HPDE6-E6E7 (cell line): ENCODE data around the gene GJC1.
"Not testable (repeated sequence)": the region's sequence is repeated elsewhere in the genome, so short reads cannot be mapped to it uniquely, and the experiment has no call there.

ENCODE experiments used
- DNase-seq: peaks from one replicate; pipeline ENCODE4 v3.0.0; 2011; ENCODE audit warnings: missing footprints; ENCODE audit errors: extremely low spot score

The GJC1 gene

DNA sequence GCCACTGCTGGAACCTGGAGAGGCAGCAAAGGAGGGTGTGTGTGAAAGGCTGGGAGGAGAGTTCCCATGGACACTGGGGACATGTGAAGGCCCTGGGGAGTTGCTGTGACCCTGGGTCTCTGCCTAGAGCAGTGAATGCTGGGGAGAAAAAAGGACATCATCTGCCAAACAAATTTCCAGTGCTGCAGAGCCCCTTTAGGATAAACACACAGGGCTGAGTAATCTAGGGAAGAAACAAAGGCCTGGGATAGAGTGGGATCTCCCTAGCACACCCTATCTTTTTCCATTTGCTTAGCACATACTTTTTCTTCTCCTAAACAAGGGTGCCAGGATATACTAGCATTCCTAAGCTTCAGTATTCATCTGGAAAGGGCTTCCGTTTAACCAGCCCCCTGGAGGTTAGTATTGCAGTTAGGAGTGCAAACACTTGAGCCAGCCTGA, 14.3 kb upstream of the GJC1 start:
- no peak for DNase-seq

DNA sequence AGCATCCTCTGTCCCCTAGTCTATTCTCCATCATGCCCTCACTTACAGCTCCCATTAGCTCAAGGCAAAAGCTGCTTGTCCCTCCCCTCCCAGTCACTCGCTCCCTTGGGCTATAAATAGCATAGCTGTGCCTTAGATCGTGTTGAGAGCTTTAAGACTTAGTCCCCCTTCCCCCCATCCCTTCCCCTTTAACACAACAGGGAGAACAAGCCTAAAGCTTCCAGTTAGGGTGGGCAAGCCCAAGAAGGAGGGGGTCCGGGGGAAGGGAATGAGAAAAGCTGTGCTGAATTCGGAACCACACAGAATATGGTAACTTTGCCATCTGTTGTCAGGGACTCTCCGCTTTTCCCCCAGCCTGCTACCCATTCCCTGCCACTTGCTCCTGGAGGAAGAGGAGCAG, 12.7 kb upstream of the GJC1 start:
- DNase-seq, result no peak

DNA sequence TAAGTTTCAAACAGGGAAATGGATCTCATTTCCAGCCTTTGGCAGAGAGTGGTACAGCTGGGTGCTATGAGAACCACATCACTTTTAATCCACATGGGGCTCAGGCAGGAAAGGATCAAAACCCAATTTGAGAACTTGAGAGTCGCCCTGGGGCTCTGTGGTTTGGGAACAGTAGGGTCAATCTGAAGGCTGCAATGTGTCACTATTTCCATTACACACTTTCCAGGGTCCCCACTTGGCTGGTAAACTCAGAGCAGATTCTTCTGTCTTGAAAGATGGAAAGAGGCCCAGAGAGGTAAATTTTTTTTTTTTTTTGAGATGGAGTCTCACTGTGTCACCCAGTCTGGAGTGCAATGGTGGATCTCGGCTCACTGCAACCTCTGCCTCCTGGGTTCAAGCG, 10.8 kb upstream of the GJC1 start:
- DNase-seq, result no peak

DNA sequence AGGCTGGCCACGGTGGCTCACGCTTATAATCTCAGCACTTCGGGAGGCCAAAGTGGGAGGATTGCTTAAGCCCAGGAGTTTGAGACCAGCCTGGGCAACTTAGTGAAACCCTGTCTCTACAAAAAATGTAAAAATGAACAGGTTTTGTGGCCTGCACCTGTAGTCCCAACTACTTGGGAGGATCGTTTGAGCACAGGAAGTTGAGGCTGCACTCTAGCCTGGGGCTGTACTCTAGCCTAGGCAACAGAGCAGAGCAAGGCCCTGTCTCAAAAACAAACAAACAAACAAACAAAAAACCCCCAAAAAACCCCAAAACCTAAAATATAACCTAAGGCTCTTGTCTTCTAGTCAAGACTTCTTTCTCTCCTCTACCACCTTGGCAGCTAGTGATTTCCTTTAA, 10.2 kb upstream of the GJC1 start:
- no peak for DNase-seq

DNA sequence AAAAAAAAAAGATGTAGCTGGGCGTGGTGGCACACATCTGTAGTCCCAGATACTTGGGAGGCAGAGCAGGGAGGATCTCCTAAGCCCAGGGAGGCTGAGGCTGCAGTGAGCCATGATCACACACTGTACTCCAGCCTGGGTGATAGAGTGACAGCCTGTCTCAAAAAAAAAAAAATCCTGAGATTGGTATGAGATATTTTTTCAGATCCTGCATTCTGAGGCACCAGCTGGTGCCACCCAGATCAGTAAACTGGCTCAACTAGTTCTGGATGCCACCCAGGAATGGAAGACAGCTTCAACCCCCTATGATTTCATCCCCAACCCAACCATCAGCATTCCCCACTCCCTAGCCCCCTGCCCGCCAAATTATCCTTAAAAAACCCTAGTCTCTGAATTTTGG, 7.1 kb upstream of the GJC1 start:
- DNase-seq, result no peak

DNA sequence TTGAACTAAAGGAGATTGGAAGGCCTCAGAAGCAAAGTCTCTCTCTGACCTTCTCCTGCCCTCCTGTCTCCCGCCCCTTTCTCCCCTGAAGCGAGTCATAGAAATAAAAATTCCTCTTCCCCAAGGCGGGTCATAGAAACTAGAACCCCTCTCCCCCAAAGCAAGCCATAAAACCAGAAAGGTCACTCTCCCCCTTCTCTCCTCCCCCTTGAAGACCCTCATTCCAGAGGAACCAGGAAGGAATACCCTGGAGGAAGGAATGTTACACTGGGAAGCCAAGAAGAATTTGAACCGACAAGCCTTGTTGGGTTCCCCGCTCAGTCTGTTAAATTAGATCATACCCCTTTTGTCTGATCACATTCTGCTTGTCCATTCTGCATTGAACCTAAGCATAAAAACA, 2.7 kb upstream of the GJC1 start:
- no peak for DNase-seq

DNA sequence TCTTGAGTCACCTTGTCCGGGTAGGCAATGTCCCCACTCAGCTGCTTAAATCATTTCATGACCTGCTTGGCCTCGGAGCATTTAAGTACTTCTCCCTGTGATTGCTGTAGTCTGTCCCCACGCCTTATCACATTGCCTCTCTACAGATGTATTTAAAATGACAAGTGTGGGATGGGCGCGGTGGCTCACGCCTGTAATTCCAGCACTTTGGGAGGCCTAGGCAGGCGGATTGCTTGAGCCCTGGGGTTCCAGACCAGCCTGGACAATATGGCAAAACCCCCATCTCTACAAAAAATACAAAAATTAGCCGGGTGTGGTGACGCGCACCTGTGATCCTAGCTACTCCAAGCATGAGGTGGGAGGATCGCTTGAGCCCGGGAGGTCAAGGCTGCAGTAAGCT, 1.3 kb upstream of the GJC1 start:
- no peak for DNase-seq

DNA sequence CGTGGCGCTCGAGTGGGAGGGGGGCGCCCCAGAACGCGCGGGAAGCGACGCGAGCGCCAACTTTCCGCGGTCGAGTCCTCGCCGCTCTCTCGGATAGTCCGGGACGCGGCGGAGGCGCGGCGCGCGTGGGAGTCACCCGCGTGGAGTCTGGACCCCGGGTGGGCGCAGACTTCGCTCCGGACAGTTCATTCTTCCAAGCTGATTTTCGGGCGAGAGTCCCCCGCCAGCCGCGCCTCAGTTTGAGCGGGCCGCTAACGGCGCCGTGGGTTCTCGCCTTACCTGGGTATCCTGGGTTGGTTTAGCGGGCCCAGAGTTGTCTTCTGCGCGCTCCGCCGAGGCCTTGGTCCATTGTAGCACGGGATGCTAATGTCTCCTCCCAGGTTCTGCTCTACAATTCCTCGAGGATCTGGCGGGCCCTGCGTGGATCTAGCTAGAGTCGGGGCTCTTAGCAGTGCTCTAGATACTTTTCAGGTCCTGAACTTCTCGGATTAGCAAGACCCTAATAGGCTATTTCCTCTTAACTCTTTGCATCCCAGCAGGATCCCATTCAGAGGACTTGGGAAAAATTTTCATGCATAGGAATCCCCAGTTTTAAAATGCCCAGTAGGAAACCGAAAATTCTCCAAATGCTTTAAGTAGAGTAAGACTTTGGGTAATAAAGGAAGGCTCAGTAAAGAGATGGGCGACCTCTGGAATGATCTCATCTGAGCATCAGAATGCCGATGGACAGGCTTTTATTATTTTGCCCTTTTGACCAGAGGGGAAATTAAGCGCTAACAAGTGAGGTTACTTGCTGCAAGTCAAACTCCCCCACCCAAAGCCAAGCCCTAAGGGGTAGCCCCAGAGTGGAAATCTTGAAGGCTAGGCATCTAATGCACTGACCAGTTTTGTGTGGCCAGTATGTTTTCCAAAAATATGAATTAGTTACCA, 537 bp upstream of the GJC1 start:
- DNase-seq, result no peak

DNA sequence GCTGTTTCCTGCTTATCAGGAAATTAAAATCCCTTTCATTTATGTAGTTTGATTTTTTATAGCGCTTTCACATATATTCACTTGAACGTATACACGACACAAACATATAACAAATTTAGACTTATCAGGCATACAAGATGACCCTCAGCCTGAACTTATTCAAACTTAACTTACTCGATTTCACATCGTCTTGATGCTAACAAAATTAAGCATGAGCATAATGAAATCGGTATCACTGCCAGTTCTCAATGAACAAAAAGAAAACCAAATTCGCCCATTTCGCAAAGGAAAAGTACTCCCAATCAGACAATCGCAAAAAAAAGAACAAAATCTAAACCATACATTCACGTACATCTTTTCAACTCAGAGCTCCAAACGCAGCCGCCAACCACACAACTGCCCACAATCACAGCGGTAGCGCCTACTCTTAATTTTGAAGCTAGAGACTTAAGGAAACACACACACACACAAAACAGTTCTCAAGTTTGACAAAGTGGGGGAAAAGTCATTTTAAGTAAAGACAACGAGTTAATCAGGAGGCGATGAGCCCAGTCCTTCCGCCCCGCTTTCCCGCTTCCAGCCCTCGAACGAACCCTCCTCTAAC, 1.1 kb downstream of the GJC1 start:
- no peak for DNase-seq

DNA sequence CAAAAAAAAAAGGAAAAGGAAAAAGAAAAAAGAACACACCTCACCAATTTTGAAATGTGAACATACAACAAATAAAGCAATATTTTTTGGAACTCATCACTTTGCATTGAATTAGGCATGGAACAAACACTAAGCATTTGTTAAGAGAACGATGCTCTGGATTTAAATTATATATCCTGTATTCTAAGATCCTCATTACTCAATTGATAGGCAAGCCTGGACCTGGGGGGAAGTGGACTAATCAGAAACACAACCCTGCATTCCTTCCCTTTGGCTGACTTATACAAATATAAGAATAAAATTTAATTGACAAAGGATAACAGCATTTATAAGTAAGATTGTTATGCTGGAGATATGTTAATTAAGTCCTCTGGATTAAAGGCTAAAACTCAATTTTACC, 2.2 kb downstream of the GJC1 start:
- no peak for DNase-seq

DNA sequence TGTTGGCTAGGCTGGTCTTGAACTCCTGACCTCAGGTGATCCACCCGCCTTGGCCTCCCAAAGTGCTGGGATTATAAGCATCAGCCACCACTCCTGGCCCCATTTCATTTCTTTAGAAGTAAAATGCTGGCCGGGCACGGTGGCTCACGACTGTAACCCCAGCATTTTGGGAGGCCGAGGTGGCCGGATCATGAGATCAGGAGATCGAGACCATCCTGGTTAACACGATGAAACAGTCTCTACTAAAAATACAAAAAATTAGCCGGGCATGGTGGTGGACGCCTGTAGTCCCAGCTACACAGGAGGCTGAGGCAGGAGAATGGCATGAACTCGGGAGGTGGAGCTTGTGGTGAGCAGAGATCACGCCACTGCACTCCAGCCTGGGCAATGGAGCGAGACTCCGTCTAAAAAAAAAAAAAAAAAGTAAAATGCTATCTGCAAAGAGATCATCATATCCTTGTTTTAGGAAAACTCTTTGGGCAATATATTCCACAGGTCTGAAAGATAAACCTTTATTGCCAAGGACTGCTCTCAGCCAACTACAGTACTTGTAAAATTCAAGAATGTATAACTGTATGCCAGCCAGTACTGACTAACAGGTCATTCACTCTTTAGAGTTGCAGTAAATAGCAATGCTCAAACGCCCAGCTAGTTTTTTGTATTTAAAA, 3.8 kb downstream of the GJC1 start:
- DNase-seq, result no peak

DNA sequence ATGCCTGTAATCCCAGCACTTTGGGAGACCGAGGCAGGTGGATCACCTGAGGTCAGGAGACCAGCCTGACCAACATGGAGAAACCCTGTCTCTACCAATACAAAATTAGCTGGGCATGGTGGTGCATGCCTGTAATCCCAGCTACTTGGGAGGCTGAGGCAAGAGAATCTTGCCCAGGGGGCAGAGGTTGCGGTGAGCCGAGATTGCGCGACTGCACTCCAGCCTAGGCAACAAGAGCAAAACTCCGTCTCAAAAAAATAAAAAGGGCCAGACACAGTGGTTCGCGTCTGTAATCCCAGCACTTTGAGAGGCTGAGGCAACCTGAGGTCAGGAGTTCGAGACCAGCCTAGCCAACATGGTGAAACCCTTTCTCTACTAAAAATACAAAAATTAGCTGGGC, 4.9 kb downstream of the GJC1 start:
- not testable (repeated sequence) for DNase-seq

DNA sequence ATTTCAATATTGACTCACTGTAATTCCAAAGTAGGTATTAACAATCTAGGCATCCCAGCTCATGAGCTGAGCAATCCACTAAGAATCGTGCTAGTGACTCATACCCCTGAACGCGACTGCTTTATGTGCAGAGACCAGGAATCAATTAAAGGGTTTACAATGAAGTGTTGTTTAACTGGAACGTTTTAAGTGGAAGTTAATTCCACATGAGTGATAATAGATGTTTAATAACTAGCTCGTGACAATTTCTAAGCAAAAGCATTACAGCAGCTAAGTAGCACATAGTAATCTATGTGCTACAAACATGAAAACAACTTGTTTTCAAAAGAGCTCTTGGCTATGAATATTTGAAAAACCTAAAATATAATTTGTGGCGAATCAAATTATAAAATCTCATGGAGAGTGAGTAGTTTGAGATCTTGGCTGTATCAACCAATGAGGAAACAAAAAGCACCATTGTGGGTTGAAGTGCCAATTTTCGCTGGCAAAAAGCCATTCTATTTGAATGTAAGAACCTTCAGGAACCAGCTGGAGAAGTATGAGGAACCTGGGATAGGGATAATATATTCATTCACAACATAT, 9.4 kb downstream of the GJC1 start:
- peak; percentile 81 for DNase-seq

DNA sequence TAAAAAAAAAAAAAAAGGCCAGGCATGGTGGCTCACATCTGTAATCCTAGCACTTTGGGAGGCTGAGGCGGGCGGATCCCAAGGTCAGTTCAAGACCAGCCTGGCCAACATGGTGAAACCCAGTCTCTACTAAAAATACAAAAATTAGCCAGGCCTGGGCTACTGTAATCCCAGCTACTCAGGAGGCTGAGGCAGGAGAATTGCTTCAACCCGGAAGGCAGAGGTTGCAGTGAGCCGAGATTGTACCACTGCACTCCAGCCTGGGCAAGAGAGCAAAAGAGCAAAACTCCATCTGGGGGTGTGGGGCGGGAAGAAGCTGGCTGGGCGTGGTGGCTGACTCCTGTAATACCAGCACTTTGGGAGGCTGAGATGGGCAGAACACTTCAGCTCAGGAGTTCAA, 11.6 kb downstream of the GJC1 start:
- DNase-seq, result not testable (repeated sequence)

DNA sequence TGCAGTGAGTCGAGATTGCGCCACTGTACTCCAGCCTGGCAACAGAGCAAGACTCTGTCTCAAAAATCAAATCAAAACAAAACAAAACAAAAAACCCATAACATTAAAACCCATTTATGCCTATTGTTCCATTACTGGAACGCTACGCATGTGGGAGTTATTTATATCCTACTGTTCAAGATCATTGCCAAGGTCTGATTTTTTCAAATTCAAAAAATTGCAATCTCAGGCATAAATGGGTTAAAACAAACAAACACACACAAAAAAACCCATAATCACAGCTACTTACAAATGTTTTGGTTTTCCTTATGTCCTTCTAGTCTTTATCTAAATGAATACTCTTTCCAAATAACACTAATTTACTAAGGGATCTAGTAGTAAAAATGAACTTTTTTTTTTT, 17.8 kb downstream of the GJC1 start:
- DNase-seq, result no peak

DNA sequence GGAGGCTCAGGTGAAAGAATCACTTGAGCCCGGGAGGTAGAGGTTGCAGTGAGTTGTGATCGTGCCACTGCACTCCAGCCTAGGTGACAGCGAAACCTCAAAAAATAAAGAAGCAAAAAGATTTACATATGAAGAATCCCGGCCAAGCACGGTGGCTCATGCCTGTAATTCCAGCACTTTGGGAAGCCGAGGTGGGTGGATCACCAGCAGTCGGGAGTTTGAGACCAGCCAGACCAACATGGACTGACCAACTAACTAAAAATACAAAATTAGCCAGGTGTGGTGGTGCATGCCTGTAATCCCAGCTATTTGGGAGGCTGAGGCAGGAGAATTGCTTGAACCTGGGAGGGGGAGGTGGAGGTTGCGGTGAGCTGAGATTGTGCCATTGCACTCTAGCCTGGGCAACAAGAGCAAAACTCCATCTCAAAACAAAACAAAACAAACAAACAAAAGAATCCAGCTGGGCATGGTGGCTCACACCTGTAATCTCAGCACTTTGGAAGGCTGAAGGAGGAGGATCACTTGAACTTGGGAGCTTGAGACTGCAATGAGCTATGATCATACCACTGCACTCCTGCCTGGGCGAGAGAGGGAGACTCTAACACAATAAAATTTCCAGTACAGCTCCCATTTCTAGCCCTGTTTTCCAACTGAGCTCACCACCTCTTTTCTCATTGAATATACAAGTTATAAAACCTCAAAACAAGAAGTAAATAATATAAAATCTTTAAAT, 21.3 kb downstream of the GJC1 start:
- not testable (repeated sequence) for DNase-seq

DNA sequence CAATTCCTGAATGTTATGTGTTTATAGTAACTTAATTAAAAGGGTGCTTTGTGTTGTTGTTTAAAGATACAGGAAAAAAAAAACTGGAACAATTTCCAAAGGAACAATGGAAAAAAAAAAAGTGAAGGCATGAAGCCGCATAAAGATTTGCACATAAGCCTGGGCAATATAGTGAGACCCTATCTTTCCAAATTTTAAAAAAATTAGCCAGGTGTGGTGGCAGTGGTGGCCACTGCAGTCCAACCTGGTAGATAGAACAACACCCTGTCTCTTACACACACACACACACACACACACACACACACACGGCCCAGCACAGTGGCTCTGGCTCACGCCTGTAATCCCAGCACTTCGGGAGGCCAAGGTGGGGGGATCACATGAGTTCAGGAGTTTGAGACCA, 21.9 kb downstream of the GJC1 start:
- no peak for DNase-seq

DNA sequence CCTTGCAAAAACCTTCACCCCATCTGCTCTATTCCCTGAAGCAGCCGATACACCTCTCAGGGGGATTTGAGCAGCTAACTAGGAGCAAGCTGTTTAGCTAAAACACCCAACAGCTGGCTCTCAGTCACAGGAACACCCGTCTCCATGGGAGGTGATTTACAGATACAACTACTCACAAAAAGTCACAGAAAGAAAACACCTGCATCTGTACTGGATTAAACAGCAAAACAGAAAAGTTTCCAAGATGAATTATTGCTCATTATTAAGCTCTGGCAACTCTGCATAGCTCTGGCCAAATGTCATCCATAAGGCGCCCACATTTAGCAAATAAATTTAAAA, 22.3 kb downstream of the GJC1 start:
- DNase-seq, result no peak

DNA sequence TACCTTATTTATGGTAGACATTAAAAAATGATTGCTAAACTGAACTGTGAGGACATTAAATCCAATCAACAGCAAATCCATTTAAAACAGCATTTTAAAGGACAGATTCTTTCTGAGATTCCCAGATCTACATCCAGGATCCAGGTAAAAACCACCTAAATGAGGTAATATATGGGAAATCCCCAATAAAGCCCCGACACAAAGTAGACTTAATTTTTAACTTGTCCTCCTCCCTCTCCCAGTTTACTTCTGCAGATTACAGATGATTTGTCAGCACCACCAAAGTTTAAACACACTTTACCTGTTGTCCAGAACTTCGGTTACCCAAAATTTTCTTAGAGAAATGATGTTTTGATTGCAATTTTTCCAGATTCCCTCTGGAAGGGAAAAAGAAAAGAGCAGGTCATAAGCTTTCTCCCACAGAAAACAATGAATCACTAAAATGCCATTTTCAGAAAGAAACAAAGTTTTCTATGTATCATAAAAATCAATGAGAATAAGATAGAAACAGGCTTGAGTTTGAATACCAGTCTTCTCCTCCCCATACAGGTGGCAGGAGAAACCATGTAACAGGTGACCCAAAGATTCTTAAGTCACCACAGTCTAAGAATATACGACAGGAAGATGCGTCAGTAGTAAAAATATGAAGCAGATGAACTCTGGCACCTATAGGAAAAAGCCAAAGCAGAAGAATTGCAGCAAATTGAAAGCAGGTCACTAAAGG, 22.8 kb downstream of the GJC1 start:
- no peak for DNase-seq

DNA sequence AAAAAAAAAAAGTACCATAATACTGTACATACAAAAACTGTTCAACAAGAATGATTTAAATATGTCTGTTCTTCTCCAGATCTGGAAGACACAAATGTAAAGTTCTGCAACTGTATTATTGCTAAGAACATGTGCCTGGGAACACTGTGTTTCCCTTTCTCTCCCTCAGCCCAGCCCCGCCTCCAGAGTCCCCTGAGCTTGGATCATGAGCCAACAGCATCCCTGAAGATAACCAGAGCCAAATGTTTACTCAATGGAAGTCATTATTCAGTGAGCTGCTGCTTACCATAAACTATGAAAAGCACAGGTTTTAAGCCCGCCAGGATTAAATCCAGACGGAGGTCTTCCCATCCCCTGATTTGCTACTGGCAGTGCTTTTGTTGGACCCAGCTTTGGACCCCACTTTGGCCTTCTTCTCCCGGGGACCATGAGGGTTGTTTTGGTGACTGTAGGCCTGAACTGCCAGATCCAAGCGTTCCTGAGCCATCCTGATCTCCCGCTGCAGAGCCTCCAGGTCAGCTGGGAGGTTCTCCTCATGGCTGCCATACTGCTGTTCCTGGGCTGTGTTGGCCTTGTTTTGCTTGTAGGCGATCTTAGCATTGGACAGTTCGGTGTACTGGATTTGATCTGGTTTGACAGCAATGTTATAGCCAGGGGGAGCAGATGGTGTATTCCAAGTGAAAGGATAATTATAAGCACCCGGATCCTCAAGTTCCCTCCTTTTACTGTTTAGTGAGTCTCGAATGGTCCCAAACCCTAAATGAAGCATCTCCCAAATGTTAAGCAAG, 25.6 kb downstream of the GJC1 start:
- no peak for DNase-seq
